Smooth muscle cell (in vitro differentiated cells): ENCODE results near the gene BTBD2. TPM values are rescaled to one million over a fixed set of nuclear protein-coding genes. Genes with fewer than 3 reads are reported as not detected.

Experiments used
- DNase-seq: peaks from one replicate; lab custom pipeline; 2025; ENCODE audit not compliant: unreplicated experiment; lab: John Stamatoyannopoulos, UW
- H2AFZ ChIP-seq: fragments of 200-600 bp; sonication (generic); 2 replicates; pipeline ENCODE4 v1.6.0; 2016; ENCODE audit warnings: antibody characterized with exemption, low read depth, mild to moderate bottlenecking
- H3F3A ChIP-seq: fragments of 200-600 bp; sonication (generic); 2 replicates; pipeline ENCODE4 v1.6.0; 2017; ENCODE audit warnings: antibody characterized with exemption, low read depth
- H3K27ac ChIP-seq: fragments of 200-600 bp; sonication (generic); 2 replicates; pipeline ENCODE4 v1.5.1; 2016; ENCODE audit warnings: low read depth, mild to moderate bottlenecking
- H3K27me3 ChIP-seq: fragments of 200-600 bp; sonication (generic); 2 replicates; pipeline ENCODE4 v1.6.1; 2016; ENCODE audit warnings: low read depth, mild to moderate bottlenecking
- H3K36me3 ChIP-seq: fragments of 200-600 bp; sonication (generic); 2 replicates; pipeline ENCODE4 v1.5.1; 2016; ENCODE audit warnings: low read depth
- H3K4me1 ChIP-seq: fragments of 200-600 bp; sonication (generic); 2 replicates; pipeline ENCODE4 v1.5.1; 2016; ENCODE audit warnings: low read depth
- H3K4me2 ChIP-seq: fragments of 200-600 bp; sonication (generic); 2 replicates; pipeline ENCODE4 v1.6.0; 2016; ENCODE audit warnings: mild to moderate bottlenecking
- H3K4me3 ChIP-seq: fragments of 200-600 bp; sonication (generic); 2 replicates; pipeline ENCODE4 v1.5.1; 2016; ENCODE audit warnings: mild to moderate bottlenecking
- H3K79me2 ChIP-seq: fragments of 200-600 bp; sonication (generic); 2 replicates; pipeline ENCODE4 v1.6.0; 2016; ENCODE audit warnings: low read depth, mild to moderate bottlenecking
- H3K9ac ChIP-seq: fragments of 200-600 bp; sonication (generic); 2 replicates; pipeline ENCODE4 v1.6.0; 2016; ENCODE audit warnings: low read depth
- H3K9me3 ChIP-seq: fragments of 200-600 bp; sonication (generic); replicated peaks from 2 replicates; pipeline ENCODE4 v1.5.1; 2016; ENCODE audit warnings: low read depth
- H4K20me1 ChIP-seq: fragments of 200-600 bp; sonication (generic); 2 replicates; pipeline ENCODE4 v1.6.0; 2016; ENCODE audit warnings: low read depth
- CTCF ChIP-seq: fragments of 200-600 bp; sonication (generic); IDR thresholded peaks from 2 replicates; pipeline ENCODE4 v1.5.1; 2017; ENCODE audit warnings: borderline replicate concordance, mild to moderate bottlenecking, antibody characterized with exemption; ENCODE audit not compliant: insufficient read depth, poor library complexity, severe bottlenecking
- WGBS: methylation state at CpG from one replicate; pipeline ENCODE4 v1.1.7; 2016; ENCODE audit warnings: low lambda C conversion rate; 5-methylcytosine and 5-hydroxymethylcytosine counted together
- polyA plus RNA-seq: library from polyadenylated mRNA; unstranded; fragments of >200 nt; fragmentation: Nextera tagmentation; extraction: Ambion mirVana; gene quantifications from 2 replicates; pipeline ENCODE4 v1.2.1, GENCODE V29; 2016
- total RNA-seq: library from RNA; depleted of rRNA; stranded (reverse); fragments of >200 nt; gene quantifications from 2 replicates; pipeline ENCODE4 v1.2.3, GENCODE V29; 2014

Gene BTBD2
- total and polyA plus RNA-seq, 2 experiments from 2014 or later = 37.8 to 63.2 TPM

- Histone ChIP-seq H3K4me2 (no peak overlapping the region), H3K79me2 (no peaks in the 10 kb centered on the region), H3K9me3 (no peaks in the 10 kb centered on the region), H3K4me1 (no peaks in the 10 kb centered on the region), H4K20me1 (peaks cover 18% of the 10 kb centered on the region), H3K36me3 (no peaks in the 10 kb centered on the region), H3F3A (no peaks in the 10 kb centered on the region), H3K4me3 (no peak overlapping the region), H3K27ac (no peak overlapping the region), H3K9ac (no peak overlapping the region), H3K27me3 (no peaks in the 10 kb centered on the region), H2AFZ (no peak overlapping the region)
- DNase-seq = no peak
- 96% methylated on average over 38 of the region's 42 CpGs for WGBS
- no peak for TF ChIP-seq CTCF
These were observed 29.0 kb downstream of the BTBD2 start for GRCh38 chr19:1986357-1987162.

DNA sequence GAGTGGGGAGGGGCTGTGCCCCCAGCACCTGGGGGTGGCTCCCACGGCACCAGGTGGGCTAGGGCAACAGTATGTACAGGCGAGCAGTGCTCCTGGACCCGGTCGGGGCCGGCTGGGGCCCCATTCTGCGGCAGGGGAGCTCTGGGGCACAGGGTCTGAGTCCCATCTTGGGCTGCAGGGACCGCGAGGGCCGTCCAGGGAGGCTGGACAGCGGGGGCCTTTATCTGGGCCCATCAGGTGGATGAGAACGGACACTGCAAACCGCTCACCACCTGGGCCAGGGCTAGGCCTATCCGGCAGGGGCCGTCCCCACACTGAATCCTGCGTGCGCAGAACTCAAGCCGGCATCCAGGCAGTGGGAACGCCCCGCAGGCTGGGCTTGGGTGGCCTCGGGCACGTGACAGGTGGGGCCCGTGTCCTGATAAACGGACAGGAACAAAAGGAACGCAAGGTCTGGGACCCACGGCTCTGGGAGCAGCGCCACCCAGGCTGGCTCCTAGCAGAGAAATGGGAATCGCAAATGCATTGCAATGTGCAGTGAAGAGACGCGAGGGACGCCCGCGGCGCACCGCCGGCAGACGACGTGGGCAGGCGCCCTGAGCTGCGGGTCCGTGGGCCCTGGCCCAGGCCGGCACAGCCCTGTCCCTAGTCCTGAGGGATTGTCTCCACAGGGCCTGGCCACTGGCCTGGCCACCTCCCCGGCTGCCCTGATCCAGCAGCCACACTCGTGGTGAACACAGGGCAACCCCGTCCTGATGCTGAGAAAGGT is 29.7 kb downstream of the BTBD2 start:
- Histone ChIP-seq H2AFZ (no peak overlapping the region), H3K9ac (no peak overlapping the region), H3K9me3 (no peaks in the 10 kb centered on the region), H3K36me3 (no peaks in the 10 kb centered on the region), H3K4me1 (no peaks in the 10 kb centered on the region), H3K27me3 (no peaks in the 10 kb centered on the region), H3F3A (no peaks in the 10 kb centered on the region), H3K4me2 (no peak overlapping the region), H4K20me1 (peaks cover 18% of the 10 kb centered on the region), H3K4me3 (no peak overlapping the region), H3K79me2 (no peaks in the 10 kb centered on the region), H3K27ac (no peak overlapping the region)
- 92% methylated on average over 35 of the region's 44 CpGs for WGBS
- TF ChIP-seq CTCF = no peak
- DNase-seq = no peak

- no peak for TF ChIP-seq CTCF
- Histone ChIP-seq H3K4me2 (no peak overlapping the region), H4K20me1 (peaks cover 18% of the 10 kb centered on the region), H2AFZ (no peak overlapping the region), H3K36me3 (no peaks in the 10 kb centered on the region), H3K4me1 (no peaks in the 10 kb centered on the region), H3F3A (no peaks in the 10 kb centered on the region), H3K9me3 (no peaks in the 10 kb centered on the region), H3K79me2 (no peaks in the 10 kb centered on the region), H3K27ac (no peak overlapping the region), H3K9ac (no peak overlapping the region), H3K27me3 (no peaks in the 10 kb centered on the region), H3K4me3 (no peak overlapping the region)
- WGBS = 94% methylated on average over 10 of the region's 10 CpGs
- no peak for DNase-seq
These were observed 31.2 kb downstream of the BTBD2 start for GRCh38 chr19:1984357-1984756.
